T-helper 1 cell treated with Interleukin-12 subunit alpha and Interleukin-12 subunit beta and Interleukin-4 antibody, amounts not matched to agents 30 μg/mL and 1 μg/mL, for 36 hours (primary cell): ENCODE data around the gene SLITRK6.

Experiments
- H3K27ac Mint-ChIP-seq: one replicate; pipeline ENCODE4 v1.8.0; 2021; ENCODE audit warnings: mild to moderate bottlenecking, mixed read lengths
- H3K27me3 Mint-ChIP-seq: one replicate; pipeline ENCODE4 v1.8.0; 2021; ENCODE audit warnings: low read depth, mixed read lengths
- H3K36me3 Mint-ChIP-seq: one replicate; pipeline ENCODE4 v1.8.0; 2021; ENCODE audit warnings: low read depth, mixed read lengths
- H3K4me1 Mint-ChIP-seq: one replicate; pipeline ENCODE4 v1.8.0; 2021; ENCODE audit warnings: low read depth, mixed read lengths
- H3K4me3 Mint-ChIP-seq: one replicate; pipeline ENCODE4 v1.8.0; 2021; ENCODE audit warnings: mild to moderate bottlenecking, moderate library complexity, mixed read lengths
- H3K9me3 Mint-ChIP-seq: one replicate; pipeline ENCODE4 v1.8.0; 2021; ENCODE audit warnings: mixed read lengths

Gene SLITRK6

GRCh38 chr13:85799097-85799582 is at the start of gene SLITRK6:
SLITRK6 (minus strand) TSS chr13:85799419; CDS start chr13:85796508, 2,911 bp downstream.
- H3K27ac Mint-ChIP-seq = no peak within 1 kb of the TSS
- H3K36me3 Mint-ChIP-seq = no peaks in the 10 kb centered on the region
- H3K9me3 Mint-ChIP-seq = no peaks in the 10 kb centered on the region
- H3K4me3 Mint-ChIP-seq = no peak within 1 kb of the TSS
- H3K4me1 Mint-ChIP-seq = no peaks in the 10 kb centered on the region
- H3K27me3 Mint-ChIP-seq = no peaks in the 10 kb centered on the region

GRCh38 chr13:85847012-85847411 is 47.8 kb upstream of the SLITRK6 start:
- Mint-ChIP-seq H3K9me3 (peaks cover 25% of the 10 kb centered on the region), H3K27me3 (no peaks in the 10 kb centered on the region), H3K4me1 (no peaks in the 10 kb centered on the region), H3K27ac (no peak overlapping the region), H3K36me3 (no peaks in the 10 kb centered on the region), H3K4me3 (no peak overlapping the region)

- Mint-ChIP-seq H3K27me3 (no peaks in the 10 kb centered on the region), H3K4me3 (no peak overlapping the region), H3K4me1 (no peaks in the 10 kb centered on the region), H3K9me3 (no peaks in the 10 kb centered on the region), H3K36me3 (no peaks in the 10 kb centered on the region), H3K27ac (no peak overlapping the region)
These were observed 42.2 kb upstream of the SLITRK6 start for GRCh38 chr13:85841427-85841826.

GRCh38 chr13:85833921-85834320 is 34.7 kb upstream of the SLITRK6 start:
- no peak overlapping the region for H3K27ac Mint-ChIP-seq
- no peaks in the 10 kb centered on the region for H3K27me3 Mint-ChIP-seq
- no peaks in the 10 kb centered on the region for H3K9me3 Mint-ChIP-seq
- no peaks in the 10 kb centered on the region for H3K36me3 Mint-ChIP-seq
- no peaks in the 10 kb centered on the region for H3K4me1 Mint-ChIP-seq
- H3K4me3 Mint-ChIP-seq = no peak overlapping the region

GRCh38 chr13:85828094-85828684 is 29.0 kb upstream of the SLITRK6 start:
- Mint-ChIP-seq H3K27ac (no peak overlapping the region), H3K27me3 (no peaks in the 10 kb centered on the region), H3K4me1 (no peaks in the 10 kb centered on the region), H3K4me3 (no peak overlapping the region), H3K9me3 (no peaks in the 10 kb centered on the region), H3K36me3 (no peaks in the 10 kb centered on the region)

GRCh38 chr13:85825454-85825853 is 26.2 kb upstream of the SLITRK6 start:
- H3K27ac Mint-ChIP-seq = no peak overlapping the region
- no peak overlapping the region for H3K4me3 Mint-ChIP-seq
- no peaks in the 10 kb centered on the region for H3K9me3 Mint-ChIP-seq
- no peaks in the 10 kb centered on the region for H3K4me1 Mint-ChIP-seq
- no peaks in the 10 kb centered on the region for H3K27me3 Mint-ChIP-seq
- no peaks in the 10 kb centered on the region for H3K36me3 Mint-ChIP-seq

GRCh38 chr13:85823832-85824231 is 24.6 kb upstream of the SLITRK6 start:
- Mint-ChIP-seq H3K27me3 (no peaks in the 10 kb centered on the region), H3K27ac (no peak overlapping the region), H3K36me3 (no peaks in the 10 kb centered on the region), H3K4me3 (no peak overlapping the region), H3K4me1 (no peaks in the 10 kb centered on the region), H3K9me3 (no peaks in the 10 kb centered on the region)

GRCh38 chr13:85819513-85819912 is 20.3 kb upstream of the SLITRK6 start:
- Mint-ChIP-seq H3K4me1 (no peaks in the 10 kb centered on the region), H3K27ac (no peak overlapping the region), H3K4me3 (no peak overlapping the region), H3K9me3 (peaks cover 3% of the 10 kb centered on the region), H3K27me3 (no peaks in the 10 kb centered on the region), H3K36me3 (no peaks in the 10 kb centered on the region)

GRCh38 chr13:85816413-85816812 is 17.2 kb upstream of the SLITRK6 start:
- H3K36me3 Mint-ChIP-seq = no peaks in the 10 kb centered on the region
- no peaks in the 10 kb centered on the region for H3K27me3 Mint-ChIP-seq
- no peak overlapping the region for H3K4me3 Mint-ChIP-seq
- H3K4me1 Mint-ChIP-seq = no peaks in the 10 kb centered on the region
- peaks cover 4% of the 10 kb centered on the region for H3K9me3 Mint-ChIP-seq
- no peak overlapping the region for H3K27ac Mint-ChIP-seq

- H3K27me3 Mint-ChIP-seq = no peaks in the 10 kb centered on the region
- H3K27ac Mint-ChIP-seq = no peak overlapping the region
- H3K4me3 Mint-ChIP-seq = no peak overlapping the region
- H3K9me3 Mint-ChIP-seq = peaks cover 4% of the 10 kb centered on the region
- H3K4me1 Mint-ChIP-seq = no peaks in the 10 kb centered on the region
- H3K36me3 Mint-ChIP-seq = no peaks in the 10 kb centered on the region
These were observed 13.1 kb upstream of the SLITRK6 start for GRCh38 chr13:85812282-85812681.

GRCh38 chr13:85808811-85809210 is 9.6 kb upstream of the SLITRK6 start:
- H3K4me3 Mint-ChIP-seq = no peak overlapping the region
- no peaks in the 10 kb centered on the region for H3K9me3 Mint-ChIP-seq
- H3K4me1 Mint-ChIP-seq = no peaks in the 10 kb centered on the region
- no peaks in the 10 kb centered on the region for H3K36me3 Mint-ChIP-seq
- H3K27me3 Mint-ChIP-seq = no peaks in the 10 kb centered on the region
- no peak overlapping the region for H3K27ac Mint-ChIP-seq

GRCh38 chr13:85806553-85807175 is 7.4 kb upstream of the SLITRK6 start:
- Mint-ChIP-seq H3K4me3 (no peak overlapping the region), H3K27me3 (no peaks in the 10 kb centered on the region), H3K27ac (no peak overlapping the region), H3K4me1 (no peaks in the 10 kb centered on the region), H3K36me3 (no peaks in the 10 kb centered on the region), H3K9me3 (no peaks in the 10 kb centered on the region)

GRCh38 chr13:85798556-85798955 is 663 bp downstream of the SLITRK6 start:
- Mint-ChIP-seq H3K27ac (no peak overlapping the region), H3K4me3 (no peak overlapping the region), H3K27me3 (no peaks in the 10 kb centered on the region), H3K36me3 (no peaks in the 10 kb centered on the region), H3K4me1 (no peaks in the 10 kb centered on the region), H3K9me3 (no peaks in the 10 kb centered on the region)

- no peaks in the 10 kb centered on the region for H3K9me3 Mint-ChIP-seq
These were observed 1.9 kb downstream of the SLITRK6 start for GRCh38 chr13:85797311-85797710.

GRCh38 chr13:85785205-85785604 is 14.0 kb downstream of the SLITRK6 start:
- Mint-ChIP-seq H3K4me1 (no peaks in the 10 kb centered on the region), H3K36me3 (no peaks in the 10 kb centered on the region), H3K27me3 (no peaks in the 10 kb centered on the region), H3K9me3 (no peaks in the 10 kb centered on the region), H3K4me3 (no peak overlapping the region), H3K27ac (no peak overlapping the region)

More at GRCh38 chr13:85797311-85797710, 1.9 kb downstream of the SLITRK6 start:
- Mint-ChIP-seq H3K27me3 (no peaks in the 10 kb centered on the region), H3K4me3 (no peak overlapping the region), H3K4me1 (no peaks in the 10 kb centered on the region), H3K27ac (no peak overlapping the region), H3K36me3 (no peaks in the 10 kb centered on the region)
